SK-N-SH (cell line): Measurements from ENCODE around the gene PTGIS.

Source experiments
- CTCF ChIP-seq: fragments of 200-600 bp; sonication (generic); IDR thresholded peaks from 2 replicates; pipeline ENCODE4 v1.6.1; 2017; ENCODE audit warnings: antibody characterized with exemption, mild to moderate bottlenecking, moderate library complexity
- EZH2phosphoT487 ChIP-seq: fragments of 200-600 bp; sonication (generic); IDR thresholded peaks from 2 replicates; pipeline ENCODE4 v1.6.1; 2017; ENCODE audit warnings: low read depth, mixed run types, mild to moderate bottlenecking, antibody characterized with exemption, moderate library complexity, borderline replicate concordance
- TAF1 ChIP-seq: IDR thresholded peaks from 2 replicates; pipeline ENCODE4 v1.6.1; 2012; ENCODE audit warnings: low read depth, mild to moderate bottlenecking, low read length, moderate library complexity, borderline replicate concordance
- TCF12 ChIP-seq: IDR thresholded peaks from 2 replicates; pipeline ENCODE4 v1.4.0; 2012

- TF ChIP-seq TAF1: no peak
- no peak for TF ChIP-seq CTCF
- TF ChIP-seq EZH2phosphoT487: no peak
- peak; percentile 59 for TF ChIP-seq TCF12
Observed at GRCh38 chr20:49562311-49563014, 5.5 kb downstream of the PTGIS start.
